Activated CD8-positive, alpha-beta memory T cell treated with anti-CD3 and anti-CD28 coated beads for 1 hour (primary cell): ENCODE data around the gene AKR1B1.
"Not testable (repeated sequence)": the region's sequence is repeated elsewhere in the genome, so short reads cannot be mapped to it uniquely, and the experiment has no call there.

Source experiments
- DNase-seq, 2 donors: peaks; one replicate each; pipeline ENCODE4 v3.0.0-alpha.2; 2020; ENCODE audit warnings: low read depth in 1 of 2; ENCODE audit errors: extremely low read depth in 1 of 2

Gene AKR1B1

GRCh38 chr7:134458806-134459698, at the start of gene AKR1B1:
Gene AKR1B1 (minus strand): TSS chr7:134459100. CDS start chr7:134459062, 38 bp downstream.
- DNase-seq: peak; percentile 68 to 75

GRCh38 chr7:134505856-134506255, 47.0 kb upstream of the AKR1B1 start:
- no peak for DNase-seq

GRCh38 chr7:134504660-134505164, 45.8 kb upstream of the AKR1B1 start:
- no peak for DNase-seq

GRCh38 chr7:134502463-134503371, 43.8 kb upstream of the AKR1B1 start:
- no peak for DNase-seq

- DNase-seq: no peak
These were observed 42.1 kb upstream of the AKR1B1 start for GRCh38 chr7:134500982-134501381.

GRCh38 chr7:134500406-134500805, 41.5 kb upstream of the AKR1B1 start:
- no peak for DNase-seq

GRCh38 chr7:134495546-134495945, 36.6 kb upstream of the AKR1B1 start:
- DNase-seq: no peak

GRCh38 chr7:134493091-134493490, 34.2 kb upstream of the AKR1B1 start:
- DNase-seq: no peak

GRCh38 chr7:134487721-134488120, 28.8 kb upstream of the AKR1B1 start:
- DNase-seq: not testable (repeated sequence)

- DNase-seq: no peak
These were observed 26.3 kb upstream of the AKR1B1 start for GRCh38 chr7:134485203-134485602.

GRCh38 chr7:134483296-134483695, 24.4 kb upstream of the AKR1B1 start:
- no peak for DNase-seq

- DNase-seq: no peak
These were observed 24.0 kb upstream of the AKR1B1 start for GRCh38 chr7:134482858-134483257.

GRCh38 chr7:134481167-134481566, 22.3 kb upstream of the AKR1B1 start:
- DNase-seq: no peak

- DNase-seq: no peak
These were observed 21.8 kb upstream of the AKR1B1 start for GRCh38 chr7:134480730-134481129.

GRCh38 chr7:134480202-134480601, 21.3 kb upstream of the AKR1B1 start:
- DNase-seq: no peak

- no peak for DNase-seq
These were observed 19.8 kb upstream of the AKR1B1 start for GRCh38 chr7:134478707-134479106.

- no peak for DNase-seq
These were observed 19.1 kb upstream of the AKR1B1 start for GRCh38 chr7:134477954-134478353.

- no peak for DNase-seq
These were observed 17.1 kb upstream of the AKR1B1 start for GRCh38 chr7:134476044-134476443.

GRCh38 chr7:134474828-134475227, 15.9 kb upstream of the AKR1B1 start:
- DNase-seq: no peak

GRCh38 chr7:134473861-134474291, 15.0 kb upstream of the AKR1B1 start:
- DNase-seq: no peak

- no peak for DNase-seq
These were observed 13.8 kb upstream of the AKR1B1 start for GRCh38 chr7:134472572-134473244.
